Raji (cell line): ENCODE data around the gene RD3L.

ENCODE experiments used
- POLR2A ChIP-seq: IDR thresholded peaks from 2 replicates; pipeline ENCODE4 v1.6.1; 2011; ENCODE audit warnings: low read depth, low read length, control low read depth; ENCODE audit not compliant: insufficient read depth

The RD3L gene

GRCh38 chr14:103931422-103931821 is 10.9 kb downstream of the RD3L start:
- TF ChIP-seq POLR2A, result no peak

DNA sequence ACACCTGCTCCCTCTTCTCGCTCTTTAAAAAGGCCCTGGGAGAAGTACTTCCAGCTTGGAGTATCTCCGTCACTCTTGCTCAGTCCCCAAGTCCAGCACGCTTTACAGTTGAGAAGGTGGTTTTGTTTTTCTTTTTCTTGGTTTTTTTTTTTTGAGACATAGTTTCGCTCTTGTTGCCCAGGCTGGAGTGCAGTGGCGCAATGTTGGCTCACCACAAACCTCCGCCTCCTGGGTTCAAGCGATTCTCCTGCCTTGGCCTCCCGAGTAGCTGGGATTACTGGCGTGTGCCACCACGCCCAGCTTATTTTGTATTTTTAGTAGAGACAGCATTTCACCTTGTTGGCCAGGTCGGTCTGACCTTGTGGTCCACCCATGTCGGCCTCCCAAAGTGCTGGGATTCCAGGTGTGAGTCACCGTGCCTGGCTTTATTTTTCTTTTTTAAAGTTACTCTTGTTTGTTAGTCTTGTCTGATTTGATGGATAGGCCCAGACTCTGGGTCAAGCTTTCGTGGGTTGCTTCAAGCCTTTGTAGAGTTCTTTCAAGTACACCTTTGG is 12.2 kb downstream of the RD3L start:
- no peak for TF ChIP-seq POLR2A

- TF ChIP-seq POLR2A, result no peak
Measured at GRCh38 chr14:103928011-103928890, 14.1 kb downstream of the RD3L start, which contains the start of gene TDRD9. Gene TDRD9 (plus strand): TSS chr14:103928456. CDS start chr14:103928510, 54 bp downstream.

DNA sequence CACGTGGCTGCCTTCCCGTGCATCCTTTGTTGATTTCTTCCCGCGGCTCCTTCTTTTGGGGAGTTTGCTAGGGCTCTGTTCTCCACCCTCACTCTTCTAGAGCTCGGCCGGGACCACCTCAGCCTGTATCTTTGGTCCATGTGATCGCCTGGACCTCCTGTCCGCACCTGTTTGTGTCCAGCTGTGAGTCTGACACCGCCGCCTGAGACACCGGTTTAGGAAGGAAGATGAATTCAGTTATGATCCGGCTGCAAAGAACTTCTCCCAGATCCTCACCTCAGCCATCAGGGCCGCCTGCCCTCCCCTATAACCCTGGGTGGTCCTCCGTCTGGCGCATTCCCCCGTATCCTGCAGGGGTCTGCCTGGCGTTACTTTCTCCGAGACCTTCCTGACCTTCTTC is 14.8 kb downstream of the RD3L start:
- TF ChIP-seq POLR2A, result no peak

DNA sequence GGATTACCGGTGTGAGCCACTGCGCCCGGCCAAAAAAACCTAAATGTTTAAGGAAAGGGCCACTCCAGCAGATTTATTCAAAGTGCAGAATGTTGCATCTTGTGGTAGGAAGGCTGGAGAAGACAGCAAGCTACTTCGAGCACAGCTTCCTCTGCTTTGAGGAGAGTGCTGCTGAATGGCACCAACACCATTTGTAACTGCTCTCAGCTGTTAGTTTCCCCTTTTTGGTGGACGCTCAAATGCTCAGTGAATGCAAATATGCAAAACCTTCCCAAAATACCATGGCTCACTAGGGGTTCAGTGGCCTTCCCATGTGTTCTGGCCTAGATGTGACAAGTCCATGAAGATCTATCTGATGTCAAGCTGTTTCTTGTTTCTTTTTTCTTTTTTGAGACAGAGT is 17.0 kb downstream of the RD3L start:
- no peak for TF ChIP-seq POLR2A

GRCh38 chr14:103923863-103924262 is 18.5 kb downstream of the RD3L start:
- no peak for TF ChIP-seq POLR2A

DNA sequence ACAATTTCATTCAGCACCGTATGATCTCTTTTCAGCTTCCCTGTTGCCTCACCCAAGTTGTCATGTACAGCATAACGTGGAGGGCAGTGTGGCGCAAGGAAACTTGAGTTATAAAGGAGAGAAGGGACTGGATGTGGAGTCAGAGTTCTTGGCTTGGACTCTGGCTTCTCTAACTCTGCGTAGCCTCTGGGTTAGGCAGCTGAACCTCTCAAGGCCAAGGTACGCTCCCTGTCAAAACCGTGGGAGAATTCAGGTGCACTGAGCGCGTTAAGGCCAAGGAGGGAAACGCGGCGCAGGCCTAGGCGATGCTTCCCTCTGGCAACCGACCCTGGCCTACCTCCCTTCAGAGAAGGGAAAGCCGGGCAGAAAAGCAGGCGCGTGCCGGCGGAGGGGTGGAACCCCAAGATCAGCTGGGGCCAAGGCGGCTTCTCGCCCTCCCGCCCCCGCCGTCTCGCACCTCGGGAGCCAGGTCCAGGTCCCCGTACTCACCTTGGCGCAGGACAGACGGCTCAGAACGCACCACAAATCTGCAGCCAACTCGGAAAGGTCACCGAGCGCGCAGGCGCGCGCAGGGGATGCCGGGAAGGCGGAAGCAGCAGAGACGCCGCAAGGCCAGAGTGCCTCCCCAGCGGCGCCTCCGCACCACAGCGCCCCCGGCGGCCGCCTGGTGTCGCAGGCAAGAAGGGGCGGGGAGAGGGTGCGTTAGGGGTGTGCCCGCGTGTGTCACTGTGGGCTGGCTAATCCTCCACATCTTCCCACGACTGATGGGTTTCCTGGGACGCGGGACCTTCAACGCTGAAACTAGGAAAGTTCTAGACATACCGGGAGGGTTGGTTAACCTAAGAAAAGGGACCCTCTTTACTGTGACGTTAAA is 21.1 kb downstream of the RD3L start:
- TF ChIP-seq POLR2A, result peak; percentile 95

GRCh38 chr14:103916636-103917262 is 25.6 kb downstream of the RD3L start:
- no peak for TF ChIP-seq POLR2A

- no peak for TF ChIP-seq POLR2A
Measured at GRCh38 chr14:103915616-103916015, 26.7 kb downstream of the RD3L start.

DNA sequence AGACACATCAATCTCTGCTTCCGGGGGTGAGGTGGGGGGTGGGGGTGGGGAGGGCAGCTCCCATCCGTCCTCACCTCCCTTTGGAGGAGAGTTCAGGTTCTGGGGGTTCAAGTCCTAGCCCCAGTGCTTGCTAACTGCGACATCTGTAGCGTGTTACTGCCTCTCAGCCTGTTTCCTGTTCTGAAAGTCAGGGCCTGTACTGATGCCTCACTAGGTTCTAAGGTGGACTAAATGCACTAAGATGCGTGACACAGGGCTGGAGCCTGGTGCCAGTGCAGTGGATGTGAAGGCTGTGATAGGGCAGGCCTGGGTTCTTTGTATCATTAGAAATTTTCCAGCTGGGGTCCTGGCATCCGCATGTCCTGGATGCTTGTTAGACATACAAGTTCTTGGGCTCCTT is 31.3 kb downstream of the RD3L start:
- no peak for TF ChIP-seq POLR2A

GRCh38 chr14:103910262-103910935 is 31.9 kb downstream of the RD3L start:
- no peak for TF ChIP-seq POLR2A

DNA sequence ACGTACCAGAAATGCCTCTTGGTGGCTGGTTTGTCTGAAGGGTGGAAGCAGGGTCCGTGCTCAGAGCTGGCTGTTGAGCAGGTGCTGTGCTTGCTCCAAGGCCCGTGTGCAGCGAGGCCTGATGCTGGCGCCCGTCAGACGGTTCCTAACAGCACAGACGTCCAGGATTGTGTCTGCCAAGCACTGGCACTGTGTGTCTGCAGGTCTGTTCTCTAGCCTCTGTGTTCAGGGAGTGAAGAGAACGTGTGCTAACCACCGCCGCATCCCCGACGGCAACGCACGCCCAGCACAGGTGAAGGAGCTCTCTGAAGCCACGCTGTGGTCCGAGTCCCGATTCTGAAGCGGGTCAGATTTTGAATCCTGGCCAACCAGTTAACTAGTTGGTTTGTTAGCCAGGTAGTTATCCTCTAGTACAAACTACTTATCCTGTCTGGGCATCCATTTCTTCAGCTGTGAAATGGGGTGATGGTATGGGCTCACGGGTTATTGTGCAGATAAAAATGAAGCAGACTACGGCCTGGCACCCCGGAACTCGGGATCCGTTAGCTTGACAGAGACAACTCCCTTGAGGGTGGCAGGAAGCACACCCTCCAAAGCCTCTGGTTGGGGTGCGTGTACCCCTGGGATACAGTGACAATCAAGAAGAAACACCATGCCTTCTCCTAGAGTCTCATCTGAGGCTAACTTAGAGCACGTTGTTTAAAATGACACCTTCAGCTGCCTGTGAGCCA is 32.6 kb downstream of the RD3L start:
- no peak for TF ChIP-seq POLR2A

DNA sequence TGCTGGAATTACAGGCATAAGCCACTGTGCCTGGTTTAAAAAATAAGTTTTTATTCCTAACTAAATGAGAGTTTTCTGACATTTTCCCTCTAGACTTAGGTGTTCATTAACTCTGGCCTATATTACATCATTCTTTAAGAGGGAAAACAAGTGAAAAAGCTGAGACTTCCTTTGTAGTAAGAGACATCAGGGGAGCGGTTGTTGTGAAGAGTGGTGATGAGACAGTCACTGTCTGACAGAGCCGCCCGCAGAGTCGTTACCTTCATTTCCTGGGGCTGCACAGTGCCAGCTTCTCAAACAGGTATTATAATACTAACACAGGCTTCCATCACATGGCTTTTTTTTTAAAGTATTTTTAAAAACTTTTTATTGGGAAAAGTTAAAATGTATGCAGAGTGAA is 33.7 kb downstream of the RD3L start:
- TF ChIP-seq POLR2A, result no peak
